ENCODE measurements around the gene MAP1B.

The MAP1B gene

GRCh38 chr5:72210888-72211678 lies 103.8 kb downstream of the MAP1B start:
- DNase-seq (ENCODE audit: low spot score in 2 of 2): no peak
- Mint-ChIP-seq H3K27ac (no peak overlapping the region), H3K27me3 (no peaks in the 10 kb centered on the region)

GRCh38 chr5:72212171-72212570 lies 104.9 kb downstream of the MAP1B start:
- H3K4me1 Mint-ChIP-seq: no peaks in the 10 kb centered on the region

More at GRCh38 chr5:72210888-72211678, 103.8 kb downstream of the MAP1B start:
- H3K36me3 Mint-ChIP-seq: no peaks in the 10 kb centered on the region
- no peak overlapping the region for H3K4me3 Mint-ChIP-seq
- no peak for ATAC-seq (ENCODE audit: low read depth)
- no peaks in the 10 kb centered on the region for H3K4me1 Mint-ChIP-seq
- no peaks in the 10 kb centered on the region for H3K9me3 Mint-ChIP-seq

GRCh38 chr5:72213482-72213881 lies 106.2 kb downstream of the MAP1B start:
- Mint-ChIP-seq H3K36me3 (peaks cover 11% of the 10 kb centered on the region), H3K9me3 (no peaks in the 10 kb centered on the region), H3K4me3 (no peak overlapping the region), H3K4me1 (no peaks in the 10 kb centered on the region), H3K27me3 (no peaks in the 10 kb centered on the region), H3K27ac (no peak overlapping the region)
- DNase-seq (ENCODE audit: low spot score in 2 of 2) (no peak), ATAC-seq (ENCODE audit: low read depth) (no peak)

More at GRCh38 chr5:72212171-72212570, 104.9 kb downstream of the MAP1B start:
- Mint-ChIP-seq H3K27ac (no peak overlapping the region), H3K9me3 (no peaks in the 10 kb centered on the region), H3K27me3 (no peaks in the 10 kb centered on the region), H3K4me3 (no peak overlapping the region), H3K36me3 (peaks cover 1% of the 10 kb centered on the region)
- DNase-seq (ENCODE audit: low spot score in 2 of 2) (no peak), ATAC-seq (ENCODE audit: low read depth) (no peak)

GRCh38 chr5:72214168-72214567 lies 106.9 kb downstream of the MAP1B start:
- H3K4me3 Mint-ChIP-seq: no peak overlapping the region
- no peaks in the 10 kb centered on the region for H3K27me3 Mint-ChIP-seq
- H3K36me3 Mint-ChIP-seq: peaks cover 15% of the 10 kb centered on the region
- H3K4me1 Mint-ChIP-seq: no peaks in the 10 kb centered on the region
- no peak overlapping the region for H3K27ac Mint-ChIP-seq
- no peaks in the 10 kb centered on the region for H3K9me3 Mint-ChIP-seq
- DNase-seq (ENCODE audit: low spot score in 2 of 2): no peak
- no peak for ATAC-seq (ENCODE audit: low read depth)

- no peak for ATAC-seq (ENCODE audit: low read depth)
- no peaks in the 10 kb centered on the region for H3K27me3 Mint-ChIP-seq
- H3K9me3 Mint-ChIP-seq: no peaks in the 10 kb centered on the region
- no peak for DNase-seq (ENCODE audit: low spot score in 2 of 2)
- peaks cover 28% of the 10 kb centered on the region for H3K36me3 Mint-ChIP-seq
- no peaks in the 10 kb centered on the region for H3K4me1 Mint-ChIP-seq
- no peak overlapping the region for H3K27ac Mint-ChIP-seq
- no peak overlapping the region for H3K4me3 Mint-ChIP-seq
Measured at GRCh38 chr5:72216756-72217155, 109.5 kb downstream of the MAP1B start.

- Mint-ChIP-seq H3K36me3 (peaks cover 52% of the 10 kb centered on the region), H3K4me3 (no peak overlapping the region), H3K27ac (no peak overlapping the region), H3K4me1 (no peaks in the 10 kb centered on the region), H3K27me3 (no peaks in the 10 kb centered on the region), H3K9me3 (no peaks in the 10 kb centered on the region)
- no peak for ATAC-seq (ENCODE audit: low read depth)
- no peak for DNase-seq (ENCODE audit: low spot score in 2 of 2)
Measured at GRCh38 chr5:72221099-72221498, 113.8 kb downstream of the MAP1B start.

- Mint-ChIP-seq H3K27ac (no peak overlapping the region), H3K36me3 (peaks cover 53% of the 10 kb centered on the region), H3K9me3 (no peaks in the 10 kb centered on the region), H3K4me1 (no peaks in the 10 kb centered on the region), H3K27me3 (no peaks in the 10 kb centered on the region), H3K4me3 (no peak overlapping the region)
- no peak for ATAC-seq (ENCODE audit: low read depth)
- DNase-seq (ENCODE audit: low spot score in 2 of 2): no peak
Measured at GRCh38 chr5:72221541-72221940, 114.3 kb downstream of the MAP1B start.

- DNase-seq (ENCODE audit: low spot score in 2 of 2) (no peak), ATAC-seq (ENCODE audit: low read depth) (no peak)
- H3K27me3 Mint-ChIP-seq: no peaks in the 10 kb centered on the region
- H3K27ac Mint-ChIP-seq: no peak overlapping the region
- no peak overlapping the region for H3K4me3 Mint-ChIP-seq
- H3K9me3 Mint-ChIP-seq: no peaks in the 10 kb centered on the region
- H3K36me3 Mint-ChIP-seq: peaks cover 53% of the 10 kb centered on the region
- no peaks in the 10 kb centered on the region for H3K4me1 Mint-ChIP-seq
Measured at GRCh38 chr5:72222521-72222920, 115.2 kb downstream of the MAP1B start.

GRCh38 chr5:72223371-72223770 lies 116.1 kb downstream of the MAP1B start:
- H3K36me3 Mint-ChIP-seq: peaks cover 51% of the 10 kb centered on the region
- DNase-seq (ENCODE audit: low spot score in 2 of 2) (no peak), ATAC-seq (ENCODE audit: low read depth) (no peak)
- H3K27ac Mint-ChIP-seq: no peak overlapping the region
- H3K4me1 Mint-ChIP-seq: no peaks in the 10 kb centered on the region
- no peaks in the 10 kb centered on the region for H3K27me3 Mint-ChIP-seq
- H3K9me3 Mint-ChIP-seq: no peaks in the 10 kb centered on the region
- H3K4me3 Mint-ChIP-seq: no peak overlapping the region

- Mint-ChIP-seq H3K36me3 (peaks cover 44% of the 10 kb centered on the region), H3K4me1 (no peaks in the 10 kb centered on the region), H3K27ac (peak overlapping the region; percentile 65), H3K9me3 (no peaks in the 10 kb centered on the region), H3K4me3 (no peak overlapping the region), H3K27me3 (no peaks in the 10 kb centered on the region)
- ATAC-seq (ENCODE audit: low read depth): no peak
- DNase-seq (ENCODE audit: low spot score in 2 of 2): no peak
Measured at GRCh38 chr5:72224946-72225463, 117.7 kb downstream of the MAP1B start.

- Mint-ChIP-seq H3K36me3 (peaks cover 49% of the 10 kb centered on the region), H3K27me3 (no peaks in the 10 kb centered on the region), H3K4me3 (no peak overlapping the region), H3K9me3 (no peaks in the 10 kb centered on the region), H3K4me1 (no peaks in the 10 kb centered on the region), H3K27ac (no peak overlapping the region)
- DNase-seq (ENCODE audit: low spot score in 2 of 2): no peak
- ATAC-seq (ENCODE audit: low read depth): no peak
Measured at GRCh38 chr5:72225741-72226140, 118.5 kb downstream of the MAP1B start.

GRCh38 chr5:72226950-72227349 lies 119.7 kb downstream of the MAP1B start:
- no peaks in the 10 kb centered on the region for H3K27me3 Mint-ChIP-seq
- no peaks in the 10 kb centered on the region for H3K4me1 Mint-ChIP-seq
- H3K36me3 Mint-ChIP-seq: peaks cover 46% of the 10 kb centered on the region
- H3K9me3 Mint-ChIP-seq: no peaks in the 10 kb centered on the region
- ATAC-seq (ENCODE audit: low read depth) (no peak), DNase-seq (ENCODE audit: low spot score in 2 of 2) (no peak)
- H3K4me3 Mint-ChIP-seq: no peak overlapping the region
- H3K27ac Mint-ChIP-seq: no peak overlapping the region

GRCh38 chr5:72228960-72229359 lies 121.7 kb downstream of the MAP1B start:
- H3K27ac Mint-ChIP-seq: peak overlapping the region; percentile 28
- H3K4me3 Mint-ChIP-seq: no peak overlapping the region
- H3K4me1 Mint-ChIP-seq: peaks cover 3% of the 10 kb centered on the region
- H3K36me3 Mint-ChIP-seq: peaks cover 33% of the 10 kb centered on the region
- ATAC-seq (ENCODE audit: low read depth): no peak
- no peaks in the 10 kb centered on the region for H3K27me3 Mint-ChIP-seq
- no peak for DNase-seq (ENCODE audit: low spot score in 2 of 2)
- no peaks in the 10 kb centered on the region for H3K9me3 Mint-ChIP-seq

- no peak for ATAC-seq (ENCODE audit: low read depth)
Measured at GRCh38 chr5:72231991-72232703, 124.9 kb downstream of the MAP1B start.

More at GRCh38 chr5:72231991-72232703, 124.9 kb downstream of the MAP1B start:
- DNase-seq (ENCODE audit: low spot score in 2 of 2): no peak
- no peaks in the 10 kb centered on the region for H3K9me3 Mint-ChIP-seq
- peaks cover 7% of the 10 kb centered on the region for H3K4me1 Mint-ChIP-seq
- H3K4me3 Mint-ChIP-seq: no peak overlapping the region
- no peaks in the 10 kb centered on the region for H3K27me3 Mint-ChIP-seq
- H3K27ac Mint-ChIP-seq: peak overlapping the region; percentile 53
- peaks cover 31% of the 10 kb centered on the region for H3K36me3 Mint-ChIP-seq

Measured in memory B cell (primary cell).